ENCODE results near the gene CIB4.

Gene CIB4

GRCh38 chr2:26572591-26572990, 68.6 kb downstream of the CIB4 start:
- H3K4me3 Mint-ChIP-seq: no peak overlapping the region
- H3K27ac Mint-ChIP-seq: no peak overlapping the region
- H3K36me3 Mint-ChIP-seq (ENCODE audit: low read depth): no peaks in the 10 kb centered on the region
- TF ChIP-seq CTCF (IDR thresholded peaks at IDR 0.05; ENCODE audit: unreplicated experiment in 3 of 3): no peak
- H3K4me1 Mint-ChIP-seq: no peaks in the 10 kb centered on the region
- peaks cover 66% of the 10 kb centered on the region for H3K27me3 Mint-ChIP-seq (ENCODE audit: low read depth)
- H3K9me3 Mint-ChIP-seq: no peaks in the 10 kb centered on the region

- no peak for TF ChIP-seq CTCF (IDR thresholded peaks at IDR 0.05; ENCODE audit: unreplicated experiment in 3 of 3)
- Mint-ChIP-seq H3K27ac (no peak overlapping the region), H3K4me3 (no peak overlapping the region), H3K27me3 (ENCODE audit: low read depth) (peaks cover 62% of the 10 kb centered on the region), H3K36me3 (ENCODE audit: low read depth) (no peaks in the 10 kb centered on the region), H3K9me3 (no peaks in the 10 kb centered on the region), H3K4me1 (no peaks in the 10 kb centered on the region)
Measured at GRCh38 chr2:26571316-26571715, 69.8 kb downstream of the CIB4 start.

GRCh38 chr2:26570083-26570430, 71.1 kb downstream of the CIB4 start:
- Mint-ChIP-seq H3K9me3 (no peaks in the 10 kb centered on the region), H3K4me1 (no peaks in the 10 kb centered on the region), H3K27ac (no peak overlapping the region), H3K27me3 (ENCODE audit: low read depth) (peaks cover 69% of the 10 kb centered on the region), H3K36me3 (ENCODE audit: low read depth) (no peaks in the 10 kb centered on the region), H3K4me3 (no peak overlapping the region)
- TF ChIP-seq CTCF (IDR thresholded peaks at IDR 0.05; ENCODE audit: unreplicated experiment in 3 of 3): no peak

- H3K9me3 Mint-ChIP-seq: no peaks in the 10 kb centered on the region
- H3K27me3 Mint-ChIP-seq (ENCODE audit: low read depth): peaks cover 63% of the 10 kb centered on the region
- no peak for TF ChIP-seq CTCF (IDR thresholded peaks at IDR 0.05; ENCODE audit: unreplicated experiment in 3 of 3)
- H3K27ac Mint-ChIP-seq: no peak overlapping the region
- H3K36me3 Mint-ChIP-seq (ENCODE audit: low read depth): no peaks in the 10 kb centered on the region
- H3K4me3 Mint-ChIP-seq: no peak overlapping the region
- no peaks in the 10 kb centered on the region for H3K4me1 Mint-ChIP-seq
Measured at GRCh38 chr2:26569216-26570082, 71.7 kb downstream of the CIB4 start.

GRCh38 chr2:26568076-26568890, 72.9 kb downstream of the CIB4 start:
- no peak overlapping the region for H3K4me3 Mint-ChIP-seq
- peaks cover under 1% of the 10 kb centered on the region for H3K4me1 Mint-ChIP-seq
- H3K27ac Mint-ChIP-seq: no peak overlapping the region
- no peaks in the 10 kb centered on the region for H3K9me3 Mint-ChIP-seq
- H3K36me3 Mint-ChIP-seq (ENCODE audit: low read depth): no peaks in the 10 kb centered on the region
- no peak for TF ChIP-seq CTCF (IDR thresholded peaks at IDR 0.05; ENCODE audit: unreplicated experiment in 3 of 3)
- H3K27me3 Mint-ChIP-seq (ENCODE audit: low read depth): peaks cover 69% of the 10 kb centered on the region
